IMR-90 (cell line): ENCODE measurements around the gene SLC38A3. TPM values are rescaled to one million over a fixed set of nuclear protein-coding genes. Genes with fewer than 3 reads are reported as not detected.
A peak's percentile ranks its signal among the peaks of the same experiment; 100 is the strongest.

ENCODE experiments used
- ATAC-seq: fragments of 200-7000 bp; cut with Tn5 transposase; 2 replicates; pipeline ENCODE4 v1.9.1; 2020; ENCODE audit warnings: low read depth, mild to moderate bottlenecking, moderate library complexity
- BruUV-seq: library from RNA; stranded (reverse); fragments of 400-500 nt; replicated peaks from 2 replicates; lab custom pipeline; 2021; lab: Mats Ljungman, UMichigan
- CTCF ChIA-PET: fragments of 300-600 bp; formaldehyde crosslinking; extraction: SDS; loops from one replicate; lab custom pipeline; 2021; ENCODE audit warnings: antibody characterized with exemption; lab: Yijun Ruan, JAX
- POLR2A ChIA-PET: fragments of 300-600 bp; sonication (Branson Sonifier 250); formaldehyde crosslinking; loops from one replicate; lab custom pipeline; 2022; ENCODE audit warnings: antibody characterized with exemption; ENCODE audit not compliant: unreplicated experiment; lab: Charles Lee
- DNase-seq: peaks from one replicate; pipeline ENCODE4 v3.0.0; 2013
- H2AFZ ChIP-seq: replicated peaks from 2 replicates; pipeline ENCODE3; 2013; ENCODE audit warnings: low read length, mild to moderate bottlenecking; ENCODE audit not compliant: poor library complexity
- H2AK5ac ChIP-seq: 2 replicates; pipeline ENCODE4 v1.6.1; 2013; ENCODE audit warnings: low read depth, low read length, inconsistent platforms
- H2AK9ac ChIP-seq: replicated peaks from 2 replicates; pipeline ENCODE3; 2013; ENCODE audit warnings: mild to moderate bottlenecking, low read depth, low read length, moderate library complexity; ENCODE audit not compliant: poor library complexity
- H2BK120ac ChIP-seq: 2 replicates; pipeline ENCODE4 v1.6.1; 2013; ENCODE audit warnings: low read depth, low read length, inconsistent platforms
- H2BK15ac ChIP-seq: 3 replicates; pipeline ENCODE4 v1.6.1; 2013; ENCODE audit warnings: low read depth, low read length, inconsistent platforms
- H2BK20ac ChIP-seq: 2 replicates; pipeline ENCODE4 v1.6.1; 2013; ENCODE audit warnings: low read depth, mild to moderate bottlenecking, inconsistent platforms, low read length, moderate library complexity
- H2BK5ac ChIP-seq: 2 replicates; pipeline ENCODE4 v1.6.1; 2013; ENCODE audit warnings: mild to moderate bottlenecking, low read depth, low read length, inconsistent platforms; ENCODE audit not compliant: poor library complexity, severe bottlenecking
- H3K14ac ChIP-seq: replicated peaks from 2 replicates; pipeline ENCODE4 v1.6.1; 2013; ENCODE audit warnings: low read depth, low read length, inconsistent platforms
- H3K18ac ChIP-seq: 2 replicates; pipeline ENCODE4 v1.6.1; 2013; ENCODE audit warnings: low read depth, low read length, control low read depth
- H3K23ac ChIP-seq: 2 replicates; pipeline ENCODE4 v1.6.1; 2013; ENCODE audit warnings: low read depth, low read length, inconsistent platforms
- H3K27ac ChIP-seq: 2 replicates; pipeline ENCODE4 v1.5.1; 2013; ENCODE audit warnings: mild to moderate bottlenecking, control low read depth, low read length; ENCODE audit not compliant: insufficient read depth
- H3K27me3 ChIP-seq: 2 replicates; pipeline ENCODE4 v1.6.1; 2013; ENCODE audit warnings: low read length; ENCODE audit not compliant: control insufficient read depth, insufficient read depth
- H3K36me3 ChIP-seq: 2 replicates; pipeline ENCODE4 v1.6.1; 2013; ENCODE audit warnings: low read length, mixed read lengths; ENCODE audit not compliant: control insufficient read depth, insufficient read depth
- H3K4ac ChIP-seq: 2 replicates; pipeline ENCODE4 v1.6.1; 2013; ENCODE audit warnings: low read depth, low read length, inconsistent platforms
- H3K4me1 ChIP-seq: 2 replicates; pipeline ENCODE4 v1.6.1; 2013; ENCODE audit warnings: low read length, mixed read lengths; ENCODE audit not compliant: control insufficient read depth, insufficient read depth
- H3K4me2 ChIP-seq: 2 replicates; pipeline ENCODE4 v1.6.1; 2013; ENCODE audit warnings: low read depth, mild to moderate bottlenecking, control low read depth, low read length, moderate library complexity
- H3K4me3 ChIP-seq: 2 replicates; pipeline ENCODE4 v1.5.1; 2013; ENCODE audit warnings: low read depth, mild to moderate bottlenecking, control low read depth, low read length, moderate library complexity; ENCODE audit not compliant: insufficient read depth
- H3K56ac ChIP-seq: 2 replicates; pipeline ENCODE4 v1.6.1; 2013; ENCODE audit warnings: low read length, inconsistent platforms; ENCODE audit not compliant: insufficient read depth; ENCODE audit errors: extremely low read depth
- H3K79me1 ChIP-seq, 2 experiments: 2 replicates each; pipeline ENCODE4 v1.6.1; 2013; ENCODE audit warnings: low read length in 2 of 2, inconsistent platforms in 1 of 2, low read depth in 1 of 2
- H3K9ac ChIP-seq: 2 replicates; pipeline ENCODE4 v1.6.1; 2013; ENCODE audit warnings: low read depth, low read length, control low read depth
- H3K9me1 ChIP-seq: 2 replicates; pipeline ENCODE4 v1.6.1; 2013; ENCODE audit warnings: low read length, inconsistent platforms; ENCODE audit not compliant: insufficient read depth
- H3K9me3 ChIP-seq: 2 replicates; pipeline ENCODE4 v1.6.1; 2013; ENCODE audit warnings: low read length; ENCODE audit not compliant: control insufficient read depth, insufficient read depth
- H4K20me1 ChIP-seq: 2 replicates; pipeline ENCODE4 v1.6.1; 2013; ENCODE audit warnings: low read length, inconsistent platforms; ENCODE audit not compliant: insufficient read depth
- H4K5ac ChIP-seq: 2 replicates; pipeline ENCODE4 v1.6.1; 2013; ENCODE audit warnings: mild to moderate bottlenecking, low read depth, low read length, control low read depth
- H4K8ac ChIP-seq, 2 experiments: 2 replicates each; pipeline ENCODE4 v1.6.1; 2013; ENCODE audit warnings: low read depth in 2 of 2, low read length in 2 of 2, control low read depth in 1 of 2, inconsistent platforms in 1 of 2
- H4K91ac ChIP-seq: 2 replicates; pipeline ENCODE4 v1.6.1; 2013; ENCODE audit warnings: low read depth, low read length, inconsistent platforms; ENCODE audit not compliant: insufficient read depth
- CEBPB ChIP-seq: IDR thresholded peaks from 2 replicates; pipeline ENCODE4 v1.6.1; 2012; ENCODE audit warnings: low read depth, low read length, improper control_type of control experiment
- CTCF ChIP-seq: conservative IDR thresholded peaks from 2 replicates; pipeline ENCODE4 v1.5.1; 2012; ENCODE audit warnings: mild to moderate bottlenecking, low read depth, low read length, improper control_type of control experiment
- FOS ChIP-seq: fragments of 150-350 bp; IDR thresholded peaks from 2 replicates; pipeline ENCODE4 v1.6.1; 2016; ENCODE audit warnings: low read depth, low read length
- MAFK ChIP-seq: IDR thresholded peaks from 2 replicates; pipeline ENCODE4 v1.6.1; 2012; ENCODE audit warnings: low read depth, low read length, improper control_type of control experiment
- MAZ ChIP-seq: IDR thresholded peaks from 2 replicates; pipeline ENCODE4 v1.6.1; 2012; ENCODE audit warnings: low read depth, mild to moderate bottlenecking, low read length, improper control_type of control experiment, moderate library complexity, borderline replicate concordance
- MXI1 ChIP-seq: IDR thresholded peaks from 2 replicates; pipeline ENCODE4 v1.6.1; 2012; ENCODE audit warnings: low read depth, mild to moderate bottlenecking, low read length, moderate library complexity, borderline replicate concordance
- NFE2L2 ChIP-seq: fragments of 150-350 bp; IDR thresholded peaks from 2 replicates; pipeline ENCODE4 v1.6.1; 2016; ENCODE audit warnings: low read depth, mild to moderate bottlenecking, low read length
- POLR2A ChIP-seq: IDR thresholded peaks from 2 replicates; pipeline ENCODE4 v1.6.1; 2012; ENCODE audit warnings: mild to moderate bottlenecking, low read depth, low read length
- RAD21 ChIP-seq: IDR thresholded peaks from 2 replicates; pipeline ENCODE4 v1.6.1; 2012; ENCODE audit warnings: low read length, improper control_type of control experiment
- RCOR1 ChIP-seq: IDR thresholded peaks from 2 replicates; pipeline ENCODE4 v1.6.1; 2012; ENCODE audit warnings: mild to moderate bottlenecking, low read length, improper control_type of control experiment; ENCODE audit not compliant: insufficient replicate concordance
- RFX5 ChIP-seq: IDR thresholded peaks from 2 replicates; pipeline ENCODE4 v1.8.0; 2012; ENCODE audit warnings: low read depth, mild to moderate bottlenecking, low read length, moderate library complexity
- SMC3 ChIP-seq: fragments of 150-350 bp; IDR thresholded peaks from 2 replicates; pipeline ENCODE4 v1.6.1; 2016; ENCODE audit warnings: low read depth, mild to moderate bottlenecking, antibody characterized with exemption, low read length, moderate library complexity
- USF2 ChIP-seq: fragments of 150-350 bp; IDR thresholded peaks from 2 replicates; pipeline ENCODE4 v1.6.1; 2017; ENCODE audit warnings: mild to moderate bottlenecking, antibody characterized with exemption, low read length, low read depth
- WGBS, 2 experiments: methylation state at CpG; one replicate each; pipeline versions ENCODE4 v1.1.5 to v1.1.7; 2013; ENCODE audit warnings: missing lambda C conversion rate in 2 of 2; ENCODE audit not compliant: insufficient read length in 1 of 2; ENCODE audit errors: extremely low coverage in 2 of 2; 5-methylcytosine and 5-hydroxymethylcytosine counted together
- dilution Hi-C: fragments of 300-500 bp; cut with HindIII; formaldehyde crosslinking; loops from one replicate; pipeline ENCODE4 v1.14.3; 2018; ENCODE audit warnings: low sequenced_read_pairs; ENCODE audit not compliant: unreplicated experiment
- in situ Hi-C: fragments of 300-500 bp; cut with MboI; formaldehyde crosslinking; loops from 3 replicates; pipeline ENCODE4 v1.14.3; 2019; ENCODE audit warnings: low sequenced_read_pairs, inconsistent platforms, mixed read lengths
- intact Hi-C: fragments of 100-400 bp; cut with micrococcal nuclease; formaldehyde crosslinking; loops from 2 replicates; pipeline ENCODE4 v1.10.0; 2022
- polyA plus RNA-seq, 3 experiments: library from polyadenylated mRNA; depleted of rRNA; stranded (reverse); fragments of >200 nt; gene quantifications; 2 replicates each; pipeline ENCODE4 v1.2.3, GENCODE V29; 2012; ENCODE audit warnings: low replicate concordance in 1 of 3
- total RNA-seq: library from RNA; depleted of rRNA; stranded (reverse); fragments of >200 nt; gene quantifications from 2 replicates; pipeline ENCODE4 v1.2.3, GENCODE V29; 2012

The SLC38A3 gene
- total and polyA plus RNA-seq, 2 of the 4 experiments (the other 2 are of a cell fraction) = 0.12 to 0.36 TPM

GRCh38 chr3:50264964-50265485, 60.0 kb downstream of the SLC38A3 start:
- WGBS, 2 experiments = 92% methylated on average over 2 of the region's 7 CpGs; no CpG with 5 or more reads in 1 of the 2 experiments
- peak overlapping the region; percentile 3; the same call in 1 of the 2 replicates for H3K4me2 ChIP-seq
- ATAC-seq (no peak), DNase-seq (no peak)
- peak overlapping the region; percentile 97 for H2AK9ac ChIP-seq
- BruUV-seq = no TSS peak
- peak overlapping the region; percentile 100 for H2AK5ac ChIP-seq
- H4K5ac ChIP-seq = peak overlapping the region; percentile 94
- H2AFZ ChIP-seq = peak overlapping the region; percentile 81
- H4K20me1 ChIP-seq = no peaks in the 10 kb centered on the region
- peaks cover 43% of the 10 kb centered on the region for H3K9me1 ChIP-seq
- peak overlapping the region; percentile 82 for H3K18ac ChIP-seq
- peak overlapping the region; percentile 97; the same call in 2 of the 3 replicates for H2BK15ac ChIP-seq
- H3K9me3 ChIP-seq = no peaks in the 10 kb centered on the region
- intact Hi-C loops (loop anchor here (5.0 kb wide), 1 partner anchor 57 kb away; the partner anchor contains the start of gene HYAL2), dilution Hi-C loops (no loop called here), in situ Hi-C loops (no loop called here)
- peaks cover 67% of the 10 kb centered on the region for H3K4me1 ChIP-seq
- no peaks in the 10 kb centered on the region for H3K27me3 ChIP-seq
- H3K9ac ChIP-seq = peak overlapping the region; percentile 53
- peak overlapping the region; percentile 97 for H3K27ac ChIP-seq
- no peak overlapping the region for H3K4me3 ChIP-seq
- no peak for TF ChIP-seq USF2
- TF ChIP-seq MXI1 = no peak
- no peak for TF ChIP-seq SMC3
- TF ChIP-seq POLR2A = no peak
- TF ChIP-seq RCOR1 = no peak
- no peak for TF ChIP-seq NFE2L2
- TF ChIP-seq CTCF = no peak
- TF ChIP-seq MAFK = no peak
- no peak for TF ChIP-seq MAZ
- no peak for TF ChIP-seq RAD21
- no peak for TF ChIP-seq CEBPB
- TF ChIP-seq RFX5 = no peak
- no peak for TF ChIP-seq FOS
- peak overlapping the region; percentile 97 for H2BK120ac ChIP-seq
- POLR2A ChIA-PET = interaction anchor here (0.6 to 0.7 kb wide), 4 partner anchors 27 to 158 kb away, joined by 3 to 6 read pairs (median 4); no protein-coding TSS in a partner anchor
- peak overlapping the region; percentile 73 for H3K23ac ChIP-seq
- peak overlapping the region; percentile 100 for H3K4ac ChIP-seq
- peak overlapping the region; percentile 67; the same call in 1 of the 2 replicates for H3K56ac ChIP-seq
- H4K8ac ChIP-seq = peak overlapping the region; percentile 99
- H3K14ac ChIP-seq = peak overlapping the region; percentile 83
- peak overlapping the region; percentile 85 for H2BK5ac ChIP-seq
- H3K36me3 ChIP-seq = no peaks in the 10 kb centered on the region
- CTCF ChIA-PET = interaction anchor here (0.7 kb wide), 1 partner anchor 8 kb away, joined by 4 read pairs; no protein-coding TSS in a partner anchor
- H3K79me1 ChIP-seq = peaks cover 6 to 61% of the 10 kb centered on the region in 2 experiments; a peak in 3 of 4 replicates
- H4K91ac ChIP-seq = peak overlapping the region; percentile 99
- H2BK20ac ChIP-seq = peak overlapping the region; percentile 96
